ENCODE results near the gene CNPY1. TPM values are rescaled to one million over a fixed set of nuclear protein-coding genes. Genes with fewer than 3 reads are reported as not detected.

The CNPY1 gene
- total and polyA plus RNA-seq, 4 donors: not detected

- H3K27ac ChIP-seq (ENCODE audit: low read depth in 1 of 2, low read length in 2 of 2): no peak overlapping the region
These were observed 24.6 kb upstream of the CNPY1 start for GRCh38 chr7:155570991-155571390.

GRCh38 chr7:155570171-155570958, 24.0 kb upstream of the CNPY1 start:
- H3K4me3 ChIP-seq (ENCODE audit: low read depth in 1 of 3, low read length in 3 of 3): no peak overlapping the region
- H3K27me3 ChIP-seq (ENCODE audit: control insufficient read depth in 4 of 4, insufficient read depth in 4 of 4, low read length in 3 of 4): no peaks in the 10 kb centered on the region
- no peak for DNase-seq (ENCODE audit: low spot score)
- no peaks in the 10 kb centered on the region for H3K9me3 ChIP-seq (ENCODE audit: control insufficient read depth in 4 of 4, low read length in 3 of 4)
- no peaks in the 10 kb centered on the region for H3K4me1 ChIP-seq (ENCODE audit: control insufficient read depth in 4 of 4, insufficient read depth in 4 of 4, low read length in 3 of 4)
- TF ChIP-seq YY1 (IDR thresholded peaks at IDR 0.05) (no peak), REST (IDR thresholded peaks at IDR 0.05) (no peak), MAX (IDR thresholded peaks at IDR 0.05) (no peak)
- no peaks in the 10 kb centered on the region for H3K36me3 ChIP-seq (ENCODE audit: control insufficient read depth in 4 of 4, insufficient read depth in 3 of 4, low read depth in 1 of 4, low read length in 3 of 4)
- no peak overlapping the region for H3K9ac ChIP-seq (ENCODE audit: low read depth in 1 of 2, low read length in 2 of 2)
- H3K27ac ChIP-seq (ENCODE audit: low read depth in 1 of 2, low read length in 2 of 2): no peak overlapping the region
- WGBS: 86% methylated on average over 28 of the region's 28 CpGs

More at GRCh38 chr7:155570991-155571390, 24.6 kb upstream of the CNPY1 start:
- Histone ChIP-seq H3K4me3 (ENCODE audit: low read depth in 1 of 3, low read length in 3 of 3) (no peak overlapping the region), H3K36me3 (ENCODE audit: control insufficient read depth in 4 of 4, insufficient read depth in 3 of 4, low read depth in 1 of 4, low read length in 3 of 4) (no peaks in the 10 kb centered on the region), H3K9me3 (ENCODE audit: control insufficient read depth in 4 of 4, low read length in 3 of 4) (no peaks in the 10 kb centered on the region), H3K9ac (ENCODE audit: low read depth in 1 of 2, low read length in 2 of 2) (no peak overlapping the region), H3K27me3 (ENCODE audit: control insufficient read depth in 4 of 4, insufficient read depth in 4 of 4, low read length in 3 of 4) (no peaks in the 10 kb centered on the region), H3K4me1 (ENCODE audit: control insufficient read depth in 4 of 4, insufficient read depth in 4 of 4, low read length in 3 of 4) (no peaks in the 10 kb centered on the region)
- DNase-seq (ENCODE audit: low spot score): no peak
- WGBS: 91% methylated on average over 6 of the region's 6 CpGs
- TF ChIP-seq ZBTB33 (IDR thresholded peaks at IDR 0.05) (no peak), GABPA (IDR thresholded peaks at IDR 0.05 in 1 of 2, conservative IDR thresholded peaks at IDR 0.05 in 1 of 2) (no peak), RXRA (IDR thresholded peaks at IDR 0.05) (no peak), HNF4A (conservative IDR thresholded peaks at IDR 0.05) (no peak), FOXA2 (IDR thresholded peaks at IDR 0.05) (no peak), TAF1 (conservative IDR thresholded peaks at IDR 0.05) (no peak), MAX (IDR thresholded peaks at IDR 0.05) (no peak), FOXA1 (IDR thresholded peaks at IDR 0.05) (no peak), REST (IDR thresholded peaks at IDR 0.05) (no peak), EGR1 (IDR thresholded peaks at IDR 0.05; ENCODE audit: low read depth in 2 of 2) (no peak), JUND (IDR thresholded peaks at IDR 0.05) (no peak), NR2F2 (IDR thresholded peaks at IDR 0.05) (no peak)
